GM19099 (cell line): Measurements from ENCODE around the gene TMEM35B.
A peak's percentile ranks its signal among the peaks of the same experiment; 100 is the strongest.

Experiments
- POLR2A ChIP-seq: IDR thresholded peaks from 3 replicates; pipeline ENCODE4 v1.6.1; 2011; ENCODE audit warnings: low read depth; ENCODE audit not compliant: insufficient read length; ENCODE audit errors: extremely low read depth

The TMEM35B gene

GRCh38 chr1:34984793-34985608, at the start of gene TMEM35B:
TMEM35B (minus strand) TSS chr1:34985347; CDS start chr1:34985305, 42 bp downstream.
- TF ChIP-seq POLR2A, result peak; percentile 90

- no peak for TF ChIP-seq POLR2A
Measured at GRCh38 chr1:35033346-35033745, 48.2 kb upstream of the TMEM35B start.

- TF ChIP-seq POLR2A, result no peak
Measured at GRCh38 chr1:35032384-35032739, 47.2 kb upstream of the TMEM35B start.

- no peak for TF ChIP-seq POLR2A
Measured at GRCh38 chr1:35030756-35031446, 45.8 kb upstream of the TMEM35B start.

- TF ChIP-seq POLR2A, result no peak
Measured at GRCh38 chr1:35030338-35030737, 45.2 kb upstream of the TMEM35B start.

- no peak for TF ChIP-seq POLR2A
Measured at GRCh38 chr1:35029761-35030160, 44.6 kb upstream of the TMEM35B start.

- TF ChIP-seq POLR2A, result no peak
Measured at GRCh38 chr1:35016406-35016805, 31.3 kb upstream of the TMEM35B start.

- TF ChIP-seq POLR2A, result no peak
Measured at GRCh38 chr1:35014486-35014885, 29.3 kb upstream of the TMEM35B start.

GRCh38 chr1:35005711-35006110, 20.6 kb upstream of the TMEM35B start:
- no peak for TF ChIP-seq POLR2A

- no peak for TF ChIP-seq POLR2A
Measured at GRCh38 chr1:35001743-35002142, 16.6 kb upstream of the TMEM35B start.

- TF ChIP-seq POLR2A, result no peak
Measured at GRCh38 chr1:34994878-34995277, 9.7 kb upstream of the TMEM35B start.

GRCh38 chr1:34988581-34988980, 3.4 kb upstream of the TMEM35B start:
- TF ChIP-seq POLR2A, result no peak

GRCh38 chr1:34988147-34988546, 3.0 kb upstream of the TMEM35B start:
- TF ChIP-seq POLR2A, result no peak

GRCh38 chr1:34987018-34987417, 1.9 kb upstream of the TMEM35B start:
- TF ChIP-seq POLR2A, result no peak

GRCh38 chr1:34984435-34984792, 733 bp downstream of the TMEM35B start:
- TF ChIP-seq POLR2A, result no peak

GRCh38 chr1:34983700-34984355, 1.3 kb downstream of the TMEM35B start:
- TF ChIP-seq POLR2A, result no peak
